ENCODE data around the gene COMMD7.
"Not testable (repeated sequence)": the region's sequence is repeated elsewhere in the genome, so short reads cannot be mapped to it uniquely, and the experiment has no call there.

Gene COMMD7

DNA sequence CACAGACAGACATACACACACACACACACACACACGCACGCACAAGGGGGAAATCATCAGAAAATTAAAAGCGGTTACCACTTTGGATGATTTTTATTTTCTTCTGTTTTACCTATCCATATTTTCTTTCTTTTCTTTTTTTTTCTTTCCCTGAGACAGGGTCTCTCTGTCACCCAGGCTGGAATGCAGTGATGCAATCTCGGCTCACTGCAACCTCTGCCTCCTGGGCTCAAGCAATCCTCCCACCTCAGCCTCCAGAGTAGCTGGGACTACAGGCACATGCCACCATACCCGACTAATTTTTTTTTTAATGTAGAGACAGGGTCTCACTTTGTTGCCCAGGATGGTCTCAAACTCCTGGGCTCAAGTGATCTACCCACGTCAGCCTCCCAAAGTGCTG, 14.8 kb downstream of the COMMD7 start:
- not testable (repeated sequence) for DNase-seq

- no peak for DNase-seq
These were observed 15.6 kb downstream of the COMMD7 start for GRCh38 chr20:32727683-32728082.

DNA sequence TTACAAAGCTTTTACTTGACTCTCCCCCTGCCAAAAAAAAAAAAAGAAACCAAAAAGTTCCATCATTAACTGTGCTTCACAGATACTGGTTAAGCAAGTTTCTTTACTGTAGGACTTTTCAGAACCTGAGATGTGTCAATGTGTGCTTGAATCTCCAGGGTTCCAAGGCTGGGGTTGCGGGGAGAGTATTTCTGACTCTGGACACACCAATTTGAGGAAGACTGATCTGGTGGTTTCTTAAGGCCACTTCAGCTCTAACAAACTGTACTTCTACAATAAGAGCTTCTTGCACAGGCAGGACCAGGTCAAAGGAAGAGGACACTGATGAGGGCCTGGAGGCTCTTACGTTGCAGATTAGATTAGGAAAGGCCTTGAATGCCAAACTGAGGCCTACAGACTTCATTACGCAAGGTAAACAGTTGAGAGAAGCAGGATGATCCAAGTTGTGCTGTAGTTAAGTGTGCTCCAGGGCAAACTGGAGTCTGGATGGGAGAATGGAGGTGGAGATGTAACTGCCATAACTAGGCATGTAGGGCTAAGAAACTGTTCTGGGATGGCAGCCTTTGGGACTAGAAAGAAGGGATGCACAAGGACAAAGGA, 24.4 kb downstream of the COMMD7 start:
- no peak for DNase-seq

DNA sequence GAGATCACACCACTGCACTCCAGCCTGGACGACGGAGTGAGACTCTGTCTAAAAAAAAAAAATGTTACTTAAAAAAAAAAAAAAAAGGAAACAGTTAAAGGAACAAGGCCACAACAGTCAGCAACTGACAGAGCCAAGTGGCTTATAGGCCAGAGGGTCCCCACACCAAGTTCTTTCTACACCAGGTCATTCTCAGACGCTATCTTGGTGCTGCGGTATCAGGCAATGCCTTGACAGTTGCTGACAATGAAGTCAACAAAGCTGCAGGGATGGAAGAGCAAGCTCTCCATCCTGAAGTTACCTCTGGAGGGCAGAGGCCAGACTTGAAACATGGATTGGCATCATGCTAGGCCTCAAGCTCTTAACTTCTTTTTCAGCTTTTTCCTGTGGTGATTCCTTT, 31.9 kb downstream of the COMMD7 start:
- no peak for DNase-seq

DNA sequence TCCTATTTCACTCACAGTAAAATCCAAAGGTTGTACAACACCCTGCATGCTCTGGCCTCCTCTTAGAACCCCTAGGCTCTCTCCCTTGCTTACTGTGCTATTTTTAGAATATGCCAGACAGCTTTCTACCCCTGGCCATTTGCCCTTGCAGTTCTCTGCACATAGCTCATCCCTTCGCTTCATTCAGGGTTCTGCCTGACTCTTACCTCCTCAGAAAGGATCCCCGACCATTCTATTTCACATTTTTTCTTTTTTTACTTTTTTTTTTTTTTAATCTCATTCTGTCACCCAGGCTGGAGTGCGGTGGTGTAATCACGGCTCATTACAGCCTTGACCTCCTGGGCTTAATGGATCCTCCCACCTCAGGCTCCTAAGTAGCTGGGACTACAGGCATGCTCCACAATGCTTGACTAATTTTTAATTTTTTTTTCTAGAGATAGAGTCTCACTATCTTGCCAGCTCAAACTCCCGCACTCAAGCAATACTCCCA, 33.6 kb downstream of the COMMD7 start:
- DNase-seq = no peak

GRCh38 chr20:32709029-32709631, 34.1 kb downstream of the COMMD7 start:
- DNase-seq = not testable (repeated sequence)

DNA sequence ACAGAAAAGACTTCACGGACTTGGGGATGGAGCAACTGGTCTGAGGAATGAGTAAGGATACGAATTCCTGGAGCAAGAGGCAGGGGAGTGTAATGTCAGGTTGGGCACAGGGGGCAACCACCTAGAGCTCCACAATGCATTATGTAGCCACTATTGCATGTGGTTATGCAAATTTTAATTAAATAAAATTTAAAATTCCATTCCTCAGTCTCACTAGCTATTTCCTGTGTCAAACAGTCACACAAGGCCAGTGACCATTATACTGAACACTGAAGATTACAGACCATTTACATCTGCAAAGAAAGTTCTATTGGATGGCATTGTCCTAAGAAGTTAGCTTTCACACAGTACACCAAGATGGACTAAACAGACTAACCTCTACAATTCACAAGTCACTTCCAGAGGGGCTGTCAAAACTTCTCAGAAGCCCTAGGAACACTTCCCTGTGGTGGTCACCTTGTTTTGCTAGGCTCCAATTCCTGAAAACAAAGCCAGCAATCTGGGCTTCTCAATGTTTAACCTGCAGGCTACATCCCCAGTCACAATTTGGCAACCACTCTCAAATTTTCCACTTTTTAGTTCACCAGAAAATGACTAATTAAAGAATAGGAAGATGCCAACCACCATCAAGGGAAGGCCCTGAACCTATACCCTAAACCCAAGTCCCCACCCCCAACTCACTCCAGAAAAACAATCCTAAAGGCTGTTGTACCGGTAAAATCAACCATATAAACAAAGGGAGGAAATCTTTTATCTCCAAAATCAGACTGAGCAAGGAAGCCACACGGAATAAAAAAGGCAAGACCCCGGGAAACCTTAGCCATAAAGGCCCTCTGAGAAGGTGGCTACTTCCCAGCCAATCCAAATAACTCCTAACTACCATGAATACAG, 35.3 kb downstream of the COMMD7 start:
- DNase-seq = no peak

GRCh38 chr20:32706486-32706885, 36.8 kb downstream of the COMMD7 start:
- DNase-seq = no peak

DNA sequence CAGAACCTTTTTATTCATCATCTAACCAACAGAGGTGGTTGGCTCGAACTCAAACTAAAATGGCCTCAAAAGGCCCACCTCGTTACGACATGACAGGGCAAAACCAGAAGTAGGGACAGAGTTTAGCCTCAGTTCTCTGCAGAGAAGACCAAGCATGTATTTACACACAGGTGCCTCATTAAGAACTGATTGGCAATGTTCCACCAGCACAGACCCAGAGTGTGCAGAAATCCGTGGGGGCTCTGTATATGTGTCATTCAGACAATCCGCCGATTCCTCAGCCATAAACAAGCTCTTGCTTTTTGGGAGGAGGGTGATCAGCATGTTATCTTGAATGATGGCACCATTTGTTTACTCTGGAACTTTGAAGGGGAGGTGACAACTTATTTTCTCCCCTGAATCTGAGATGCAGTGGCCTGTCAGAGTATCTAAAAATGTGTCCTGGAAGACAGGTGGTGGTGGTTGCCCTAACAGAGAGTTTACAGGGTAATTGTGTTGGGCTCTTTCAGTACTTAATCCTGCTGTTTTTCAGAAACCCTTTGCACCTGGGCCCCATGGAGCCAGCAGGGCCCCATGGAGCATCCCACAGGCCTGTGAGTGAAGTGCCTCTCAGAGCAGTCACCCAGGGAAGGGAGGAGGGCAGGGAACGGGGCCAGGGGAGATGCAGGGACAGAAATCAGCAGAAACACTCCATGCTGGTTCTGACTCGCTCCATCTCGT, 40.4 kb downstream of the COMMD7 start:
- peak; percentile 45 to 76 for DNase-seq

- no peak for DNase-seq
These were observed 45.7 kb downstream of the COMMD7 start for GRCh38 chr20:32697608-32698007.

- no peak for DNase-seq
These were observed 48.2 kb downstream of the COMMD7 start for GRCh38 chr20:32695089-32695488.

DNA sequence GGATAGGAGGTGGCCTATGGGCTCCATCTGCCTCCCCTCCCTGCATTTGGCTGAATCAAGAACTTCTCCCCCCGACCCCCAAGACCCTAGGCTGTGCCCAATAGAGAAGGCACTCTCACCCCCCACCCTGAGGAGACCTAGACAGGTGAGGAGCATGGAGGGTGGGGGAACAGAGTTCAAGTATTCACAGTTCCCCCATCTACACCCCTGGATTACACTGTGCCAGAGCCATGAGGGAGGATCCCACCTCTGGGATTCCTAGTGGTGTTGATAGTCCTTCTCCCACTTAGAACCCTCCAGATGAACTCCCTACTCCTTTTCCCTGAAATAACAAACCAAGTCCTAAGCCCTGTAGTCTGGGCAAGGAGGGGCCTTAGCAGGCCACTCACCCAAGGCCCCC, 54.3 kb downstream of the COMMD7 start:
- not testable (repeated sequence) for DNase-seq

GRCh38 chr20:32687180-32687532, 56.1 kb downstream of the COMMD7 start:
- no peak for DNase-seq

DNA sequence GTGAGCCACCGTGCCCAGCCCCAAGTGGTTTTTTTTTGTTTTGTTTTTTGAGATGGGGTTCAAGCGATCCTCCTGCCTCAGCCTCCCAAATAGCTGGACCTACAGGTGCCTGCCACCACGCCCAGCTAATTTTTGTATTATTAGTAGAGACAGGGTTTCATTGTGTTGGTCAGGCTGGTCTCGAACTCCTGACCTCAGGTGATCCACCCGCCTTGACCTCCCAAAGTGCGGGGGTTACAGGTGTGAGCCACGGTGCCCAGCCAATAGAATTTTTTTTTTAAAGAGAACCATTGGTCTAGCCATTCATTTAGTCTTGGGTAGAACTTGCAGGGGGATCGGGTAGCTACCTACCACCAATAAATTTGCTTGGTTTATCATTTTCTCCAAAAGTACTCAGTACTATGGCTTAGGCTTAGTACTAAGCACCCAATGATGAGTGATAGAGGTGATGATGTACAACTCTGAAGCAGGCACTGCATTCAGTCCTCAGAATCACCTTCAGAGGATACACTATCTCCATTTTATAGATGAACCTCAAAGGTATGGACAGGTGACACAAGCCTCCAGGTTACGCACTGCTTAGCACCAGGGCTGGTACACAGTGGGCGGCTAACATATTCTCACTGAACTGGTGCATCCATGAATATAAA, 56.6 kb downstream of the COMMD7 start:
- DNase-seq = no peak

GRCh38 chr20:32685541-32686529, 57.4 kb downstream of the COMMD7 start:
- no peak for DNase-seq

DNA sequence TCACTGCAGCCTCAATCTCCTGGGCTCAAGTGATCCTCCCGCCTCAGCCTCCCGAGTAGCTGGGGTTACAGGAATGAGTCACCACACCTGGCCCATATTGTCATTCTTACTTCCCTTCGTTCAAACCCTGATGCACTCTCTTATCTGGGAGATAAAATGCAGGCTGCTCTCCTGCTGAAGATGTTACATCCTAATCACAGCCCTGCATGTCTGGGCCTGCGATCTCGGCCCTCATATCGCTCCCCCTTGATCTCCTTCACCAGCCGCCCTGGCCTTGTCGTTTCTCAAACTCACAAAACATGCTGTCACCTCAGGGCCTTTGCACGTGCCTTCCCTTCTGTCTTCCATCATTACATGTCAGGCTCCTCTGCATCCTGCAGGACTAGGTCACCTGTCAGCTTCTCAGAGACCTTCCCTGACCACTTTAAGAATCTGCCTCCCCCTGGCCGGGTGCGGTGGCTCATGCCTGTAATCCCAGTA, 60.7 kb downstream of the COMMD7 start:
- DNase-seq = no peak

DNA sequence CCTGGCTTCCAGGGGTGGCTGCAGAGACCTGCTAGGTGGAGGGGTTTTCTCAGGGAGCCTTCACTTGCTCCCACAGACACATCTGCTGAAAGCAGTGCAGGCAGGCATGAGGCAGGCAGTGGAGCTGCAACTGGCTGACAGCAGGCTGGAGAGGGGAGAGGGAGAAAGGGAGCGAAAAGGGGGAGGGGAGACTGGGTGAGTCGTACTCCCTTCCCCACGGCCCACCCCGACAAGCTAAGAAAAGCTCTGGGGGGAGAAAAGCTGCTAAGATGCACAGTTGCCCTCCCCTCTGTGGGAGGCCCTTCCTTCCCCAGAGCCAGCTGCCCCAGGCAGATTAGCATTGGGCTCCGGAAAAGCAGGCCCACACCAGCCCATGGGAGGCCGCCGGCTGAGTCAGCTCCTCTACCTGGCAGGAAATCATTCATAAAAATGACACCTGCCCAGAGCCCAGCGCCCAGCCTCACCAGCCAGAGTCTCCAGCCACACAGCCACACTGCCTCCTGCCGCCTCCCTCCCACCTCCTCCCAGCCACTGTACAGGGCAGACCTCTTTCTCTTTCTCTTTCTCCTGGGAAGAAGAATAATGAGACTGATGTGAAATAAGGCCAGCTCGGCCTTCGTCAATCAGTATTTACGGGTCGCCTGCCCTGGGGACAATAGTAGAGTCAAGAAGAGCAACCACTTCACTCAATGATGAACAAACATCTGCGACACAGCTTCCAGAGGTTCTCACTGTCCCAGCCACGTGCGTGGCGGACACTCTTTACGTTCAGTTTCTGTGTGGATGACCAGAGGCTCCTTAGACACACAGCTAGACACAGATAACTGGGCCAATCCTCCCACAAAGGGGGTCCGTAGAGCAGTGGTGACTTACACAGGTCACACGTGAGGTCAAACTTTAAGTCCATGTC, 61.8 kb downstream of the COMMD7 start:
- peak; percentile 71 to 85 for DNase-seq

DNA sequence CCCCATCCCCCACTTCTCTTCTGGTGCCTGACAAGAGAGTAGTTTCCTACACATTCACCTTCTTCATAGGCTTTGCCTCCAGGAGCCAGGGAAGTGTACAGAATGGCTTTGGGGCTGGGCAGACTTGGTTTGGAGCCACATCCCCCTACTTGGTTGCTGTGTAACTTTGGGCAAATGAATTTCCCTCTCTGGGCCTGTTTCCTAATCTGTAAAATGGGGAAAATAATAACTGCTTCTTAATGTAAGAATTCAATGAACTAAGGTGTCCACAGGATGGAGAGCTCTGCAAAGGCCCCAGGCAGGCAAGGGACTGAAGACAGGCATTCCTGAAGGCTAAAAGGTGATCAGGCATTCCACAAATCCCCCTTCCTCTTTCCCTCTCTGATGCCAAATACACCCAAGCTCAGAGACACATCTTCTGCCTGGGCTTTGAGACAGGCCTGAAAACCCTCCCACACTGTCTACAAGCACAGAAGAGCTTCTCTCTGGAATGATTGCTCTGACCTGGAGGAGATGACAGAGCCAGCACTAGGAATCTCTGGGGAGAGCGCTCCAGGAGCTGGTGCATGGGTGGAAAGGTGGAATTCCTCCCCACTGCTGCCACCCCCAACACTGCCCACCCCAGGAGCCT, 62.6 kb downstream of the COMMD7 start:
- no peak for DNase-seq

DNA sequence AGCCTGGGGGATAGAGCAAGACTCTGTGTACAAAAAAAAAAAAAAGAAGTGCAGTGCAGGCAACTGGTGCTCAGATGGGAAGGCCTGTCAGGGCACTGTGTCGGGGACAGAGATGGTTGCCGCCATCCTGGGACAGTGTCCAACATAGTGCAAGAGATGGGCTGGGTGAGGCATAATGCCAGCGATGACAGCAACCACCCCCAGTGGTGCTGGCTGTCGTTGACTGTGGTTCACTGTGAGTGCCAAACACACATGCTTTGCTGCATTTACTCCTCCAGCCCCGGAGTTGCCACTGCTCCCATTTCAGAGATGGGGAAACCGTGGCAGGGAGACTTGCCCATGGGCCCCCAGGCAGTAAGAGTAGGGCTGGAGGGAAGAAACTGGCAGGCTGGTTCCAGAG, 64.3 kb downstream of the COMMD7 start:
- DNase-seq = peak; percentile 10 to 59
